Uterus (tissue), 2 donors: Measurements from ENCODE around the gene KRTAP5-7.

ENCODE experiments used
- POLR2A ChIP-seq, 2 donors: fragments of 450-650 bp; IDR thresholded peaks; one replicate each; pipeline ENCODE4 v1.6.1; 2016; ENCODE audit warnings: antibody characterized with exemption in 2 of 2, mild to moderate bottlenecking in 1 of 2, moderate library complexity in 1 of 2
- TF ChIP-seq, protein P1 (sequence below), 4 experiments: fragments of 200-600 bp in 2 of 4; fragments of 450-650 bp in 2 of 4; sonication (generic) in 2 of 4; IDR thresholded peaks; one replicate each; pipeline ENCODE4 v1.5.1; 2016 to 2019; ENCODE audit warnings: antibody characterized with exemption in 4 of 4, mild to moderate bottlenecking in 2 of 4, moderate library complexity in 1 of 4

DNA sequence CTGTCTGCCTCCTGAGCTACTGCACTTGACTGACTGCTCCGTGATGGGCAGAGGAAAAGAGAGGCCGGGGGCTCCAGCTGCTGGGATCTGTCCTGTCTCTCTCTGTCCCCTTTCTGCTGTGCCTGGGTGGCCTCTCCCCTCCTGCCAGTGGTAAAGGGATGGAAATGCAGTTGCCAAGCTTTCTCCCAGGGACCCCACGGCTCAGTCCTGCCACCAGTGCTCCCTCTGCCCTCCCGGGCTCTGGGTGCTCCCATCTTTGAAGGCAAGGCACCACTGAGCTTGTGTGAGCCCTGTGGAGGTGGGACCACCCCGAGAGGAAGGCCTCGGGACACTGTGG lies 42.0 kb upstream of the KRTAP5-7 start:
- TF ChIP-seq, protein P1, sequence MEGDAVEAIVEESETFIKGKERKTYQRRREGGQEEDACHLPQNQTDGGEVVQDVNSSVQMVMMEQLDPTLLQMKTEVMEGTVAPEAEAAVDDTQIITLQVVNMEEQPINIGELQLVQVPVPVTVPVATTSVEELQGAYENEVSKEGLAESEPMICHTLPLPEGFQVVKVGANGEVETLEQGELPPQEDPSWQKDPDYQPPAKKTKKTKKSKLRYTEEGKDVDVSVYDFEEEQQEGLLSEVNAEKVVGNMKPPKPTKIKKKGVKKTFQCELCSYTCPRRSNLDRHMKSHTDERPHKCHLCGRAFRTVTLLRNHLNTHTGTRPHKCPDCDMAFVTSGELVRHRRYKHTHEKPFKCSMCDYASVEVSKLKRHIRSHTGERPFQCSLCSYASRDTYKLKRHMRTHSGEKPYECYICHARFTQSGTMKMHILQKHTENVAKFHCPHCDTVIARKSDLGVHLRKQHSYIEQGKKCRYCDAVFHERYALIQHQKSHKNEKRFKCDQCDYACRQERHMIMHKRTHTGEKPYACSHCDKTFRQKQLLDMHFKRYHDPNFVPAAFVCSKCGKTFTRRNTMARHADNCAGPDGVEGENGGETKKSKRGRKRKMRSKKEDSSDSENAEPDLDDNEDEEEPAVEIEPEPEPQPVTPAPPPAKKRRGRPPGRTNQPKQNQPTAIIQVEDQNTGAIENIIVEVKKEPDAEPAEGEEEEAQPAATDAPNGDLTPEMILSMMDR (IDR thresholded peaks at IDR 0.05): no peak
- TF ChIP-seq POLR2A (IDR thresholded peaks at IDR 0.05): no peak
